ENCODE data around the gene SCN1A. TPM values are rescaled to one million over a fixed set of nuclear protein-coding genes. Genes with fewer than 3 reads are reported as not detected.
"Not testable (repeated sequence)": the region's sequence is repeated elsewhere in the genome, so short reads cannot be mapped to it uniquely, and the experiment has no call there.

The SCN1A gene
- polyA plus RNA-seq, 4 donors: 0.10 to 0.47 (median 0.17) TPM

DNA sequence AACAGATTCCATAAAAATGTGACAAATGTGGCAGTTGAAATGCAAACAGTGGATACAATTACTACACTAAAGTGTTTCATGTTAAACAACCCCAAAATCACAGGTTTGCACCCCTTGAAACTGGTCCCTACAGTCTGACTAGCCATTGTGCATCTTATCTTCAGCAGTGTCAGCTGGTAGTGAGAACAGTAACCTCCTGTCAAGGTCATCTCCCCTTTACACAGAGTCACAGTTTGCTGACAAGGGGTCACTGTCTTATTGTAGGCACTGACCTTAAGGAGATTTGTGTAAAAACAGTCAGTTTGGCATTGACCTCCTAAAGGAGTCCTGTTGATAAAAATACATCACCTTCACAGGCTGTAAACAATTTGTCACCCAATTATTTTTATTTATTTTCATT lies 137.0 kb downstream of the SCN1A start:
- DNase-seq (ENCODE audit: low read depth in 4 of 4, low spot score in 2 of 4): no peak

DNA sequence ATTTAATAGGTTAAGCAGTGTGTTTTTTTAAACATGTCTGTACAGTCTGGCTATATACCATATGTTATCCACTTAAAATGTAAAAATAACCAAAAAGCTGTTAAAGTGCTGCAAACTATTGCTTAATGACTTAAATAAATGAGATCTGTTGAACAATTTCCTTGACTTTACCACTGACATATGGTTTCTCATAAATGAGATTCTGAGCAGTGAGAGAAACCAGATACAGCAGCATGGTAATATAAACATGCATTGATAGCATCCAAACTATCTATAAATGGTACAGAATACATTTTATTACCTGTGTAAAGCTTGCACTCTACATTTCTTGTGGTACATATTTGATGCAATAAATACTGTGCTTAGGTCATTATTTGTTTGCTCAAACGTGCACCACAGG lies 138.0 kb downstream of the SCN1A start:
- no peak for DNase-seq (ENCODE audit: low read depth in 4 of 4, low spot score in 2 of 4)

- no peak for DNase-seq (ENCODE audit: low read depth in 4 of 4, low spot score in 2 of 4)
Measured at GRCh38 chr2:165985120-165985519, 142.7 kb downstream of the SCN1A start.

- not testable (repeated sequence) for DNase-seq (ENCODE audit: low read depth in 4 of 4, low spot score in 2 of 4)
Measured at GRCh38 chr2:165972161-165972560, 155.7 kb downstream of the SCN1A start.

- no peak for DNase-seq (ENCODE audit: low read depth in 4 of 4, low spot score in 2 of 4)
Measured at GRCh38 chr2:165970663-165971062, 157.2 kb downstream of the SCN1A start.

DNA sequence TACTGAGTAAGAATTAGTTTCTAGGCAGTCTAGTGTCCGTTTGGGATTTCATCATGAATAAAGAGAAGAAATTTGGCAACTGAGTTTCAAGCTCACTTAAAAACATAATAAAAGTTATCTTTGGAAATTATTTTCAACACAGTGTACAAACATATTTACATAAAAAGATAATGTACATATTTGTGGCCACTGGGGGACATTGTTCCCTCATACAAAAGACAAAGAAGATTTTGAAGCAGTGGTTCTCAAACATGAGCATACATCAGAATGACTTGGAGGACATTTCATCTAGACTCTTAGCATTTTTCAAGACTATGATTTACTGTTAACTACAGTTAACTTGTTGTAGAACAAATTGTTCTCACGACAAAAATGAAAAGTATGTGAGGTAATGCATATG lies 158.6 kb downstream of the SCN1A start:
- no peak for DNase-seq (ENCODE audit: low read depth in 4 of 4, low spot score in 2 of 4)

- DNase-seq (ENCODE audit: low read depth in 4 of 4, low spot score in 2 of 4): no peak
Measured at GRCh38 chr2:165967746-165968145, 160.1 kb downstream of the SCN1A start.

DNA sequence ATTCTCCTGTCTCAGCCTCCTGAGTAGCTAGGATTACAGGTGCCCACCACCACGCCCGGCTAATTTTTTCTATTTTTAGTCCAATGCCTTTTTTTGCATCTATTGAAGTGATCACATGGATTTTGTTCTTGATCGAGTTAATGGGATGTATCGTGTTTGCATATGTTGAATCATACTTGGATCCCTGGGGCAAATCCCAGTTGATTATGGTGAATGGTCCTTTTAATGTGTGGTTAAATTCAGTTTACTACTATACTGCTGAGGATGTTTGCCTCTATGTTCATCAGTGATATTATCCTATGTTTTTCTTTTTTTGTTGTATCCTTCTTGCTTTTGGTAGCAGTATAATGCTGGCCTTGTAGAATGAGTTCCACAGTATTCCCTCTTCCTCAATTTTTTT lies 166.0 kb downstream of the SCN1A start:
- no peak for DNase-seq (ENCODE audit: low read depth in 4 of 4, low spot score in 2 of 4)

DNA sequence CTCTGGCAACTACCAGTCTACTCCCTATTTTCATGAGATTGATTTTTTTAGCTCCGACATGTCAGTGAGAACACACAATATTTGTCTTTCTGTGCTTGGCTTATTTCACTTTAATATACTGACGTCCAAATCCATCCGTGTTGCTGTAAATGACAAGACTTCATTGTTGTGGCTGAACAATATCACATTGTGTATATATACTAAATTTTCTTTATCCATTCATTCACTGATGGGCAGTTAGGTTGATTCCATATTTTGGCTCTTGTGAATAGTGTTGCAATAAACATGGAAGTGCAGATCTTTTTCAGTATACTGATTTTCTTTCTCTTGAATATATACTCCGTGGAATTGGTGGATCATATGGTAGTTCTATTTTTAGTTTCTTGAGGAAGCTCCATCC lies 168.4 kb downstream of the SCN1A start:
- DNase-seq (ENCODE audit: low read depth in 4 of 4, low spot score in 2 of 4): no peak

DNA sequence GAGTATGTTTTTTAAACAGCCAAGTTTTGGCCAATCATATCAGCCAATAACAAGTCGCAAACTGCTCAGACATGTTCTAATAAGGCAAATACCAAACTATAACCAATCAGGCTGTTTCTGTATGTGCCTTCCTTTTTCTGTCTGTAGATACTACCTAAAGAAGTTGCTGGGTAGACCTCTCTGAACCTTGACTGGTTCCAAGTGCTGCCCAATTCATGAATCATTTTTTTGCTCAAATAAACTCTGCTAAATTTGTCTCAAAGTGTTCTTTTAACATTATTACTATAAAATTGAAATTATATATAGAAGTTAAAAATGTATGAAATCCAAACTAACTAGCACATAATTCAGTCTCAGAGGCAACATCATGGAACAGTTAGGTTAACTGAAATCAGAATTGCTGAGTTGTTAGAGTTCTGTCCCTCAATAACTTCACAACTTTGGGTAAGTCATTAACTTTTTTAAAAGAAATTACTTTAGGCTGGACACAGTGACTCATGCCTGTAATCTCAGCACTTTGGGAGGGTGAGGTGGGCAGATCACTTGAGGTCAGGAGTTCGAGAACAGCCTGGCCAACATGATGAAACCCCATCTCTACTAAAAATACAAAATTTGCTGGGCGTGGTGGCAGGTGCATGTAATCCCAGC lies 169.4 kb downstream of the SCN1A start:
- DNase-seq (ENCODE audit: low read depth in 4 of 4, low spot score in 2 of 4): no peak

DNA sequence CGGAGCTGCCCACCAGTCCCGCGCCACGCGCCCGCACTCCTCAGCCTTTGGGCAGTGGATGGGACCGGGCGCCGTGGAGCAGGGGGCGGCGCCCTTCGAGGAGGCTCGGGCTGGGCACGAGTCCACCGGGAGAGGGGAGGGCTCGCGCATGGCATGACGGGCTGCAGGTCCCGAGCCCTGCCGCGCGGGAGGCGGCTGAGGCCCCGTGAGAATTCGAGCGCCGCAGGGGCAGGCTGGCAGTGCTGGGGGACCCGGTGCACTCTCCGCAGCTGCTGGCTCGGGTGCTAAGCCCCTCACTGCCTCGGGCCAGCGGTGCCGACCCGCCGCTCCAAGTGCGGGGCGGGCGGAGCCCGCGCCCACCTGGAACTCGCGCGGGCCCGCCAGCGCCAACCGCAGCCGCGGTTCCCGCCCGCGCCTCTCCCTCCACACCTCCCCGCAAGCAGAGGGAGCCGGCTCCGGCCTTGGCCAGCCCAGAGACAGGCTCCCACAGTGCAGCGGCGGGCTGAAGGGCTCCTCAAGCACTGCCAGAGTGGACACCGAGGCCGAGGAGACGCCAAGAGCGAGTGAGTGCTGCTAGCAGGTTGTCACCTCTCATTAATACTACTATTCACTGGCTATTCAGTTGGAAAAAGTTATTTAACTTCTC lies 170.7 kb downstream of the SCN1A start:
- DNase-seq (ENCODE audit: low read depth in 4 of 4, low spot score in 2 of 4): no peak

DNA sequence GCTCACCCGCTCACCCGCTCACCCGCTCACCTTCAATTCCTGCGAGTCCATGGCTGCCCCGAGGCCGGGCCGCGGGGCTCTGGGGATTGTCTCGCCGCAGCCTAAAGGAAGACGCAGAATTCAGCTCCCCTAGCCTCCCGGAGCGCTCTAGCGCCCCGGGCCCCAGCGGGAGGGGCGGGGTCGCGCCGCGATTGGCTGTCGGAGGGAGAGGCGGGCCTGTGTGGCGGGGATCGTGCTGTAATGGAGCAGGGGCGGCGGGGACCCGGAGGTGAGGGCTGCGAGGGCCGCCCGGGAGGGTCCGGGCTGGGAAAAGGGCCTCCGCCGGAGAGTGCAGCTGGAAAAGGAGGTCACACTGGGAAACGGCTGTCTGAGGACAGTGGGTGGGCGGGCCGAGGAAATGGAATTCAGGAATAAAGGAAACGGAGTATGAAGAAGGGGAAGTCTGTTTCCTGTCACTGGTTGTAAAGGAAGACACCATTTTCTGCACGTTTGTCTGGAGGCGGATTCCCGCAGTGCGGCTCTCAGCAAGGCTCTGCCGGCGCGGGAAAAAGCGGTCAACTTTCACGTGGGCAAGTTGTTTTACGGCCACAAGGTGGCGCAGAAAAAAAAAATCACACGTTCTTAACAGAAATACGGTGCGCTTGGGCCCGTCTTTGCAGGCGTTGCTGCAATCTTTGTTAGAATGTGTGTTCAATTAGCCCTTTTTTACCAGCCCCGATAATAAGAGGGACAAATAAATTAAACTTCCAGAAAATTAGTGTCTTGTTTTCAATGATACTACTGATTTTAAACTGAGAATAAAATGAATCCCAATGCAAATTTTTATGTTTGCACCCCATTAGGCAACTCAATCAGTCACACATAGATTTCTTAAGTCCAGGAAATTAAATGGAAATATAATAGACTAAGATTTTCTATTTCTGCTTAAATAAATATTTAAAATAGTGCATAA lies 173.9 kb downstream of the SCN1A start, which contains the start of gene TTC21B:
TSS of gene TTC21B (minus strand) at position 122 of the 952 bp plus-strand sequence. CDS start at position 51, 71 bp downstream.
- DNase-seq (ENCODE audit: low read depth in 4 of 4, low spot score in 2 of 4): peak; percentile 89 to 93 (median 90)

DNA sequence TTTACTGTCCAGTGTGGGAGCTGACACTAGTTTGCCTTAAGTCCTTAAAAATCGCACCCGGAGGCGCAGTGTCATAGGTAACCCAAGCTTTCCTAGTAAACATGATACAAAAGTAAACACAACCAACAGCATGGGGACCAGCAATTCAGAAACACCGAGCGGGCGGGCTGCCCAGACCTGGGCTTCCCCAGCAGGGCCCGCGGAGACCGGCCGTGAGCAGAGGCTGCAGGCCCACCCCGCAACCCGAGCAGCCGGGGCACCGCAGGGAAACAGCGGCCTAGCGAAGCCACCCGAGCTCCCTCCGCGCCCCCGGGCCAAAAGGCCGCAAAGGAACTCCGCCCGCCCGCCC lies 174.5 kb downstream of the SCN1A start:
- peak in 1 of 4 donors; percentile 26 for DNase-seq (ENCODE audit: low read depth in 4 of 4, low spot score in 2 of 4)

- peak in 2 of 4 donors; percentile 7 to 29 for DNase-seq (ENCODE audit: low read depth in 4 of 4, low spot score in 2 of 4)
Measured at GRCh38 chr2:165952741-165953211, 175.0 kb downstream of the SCN1A start.

DNA sequence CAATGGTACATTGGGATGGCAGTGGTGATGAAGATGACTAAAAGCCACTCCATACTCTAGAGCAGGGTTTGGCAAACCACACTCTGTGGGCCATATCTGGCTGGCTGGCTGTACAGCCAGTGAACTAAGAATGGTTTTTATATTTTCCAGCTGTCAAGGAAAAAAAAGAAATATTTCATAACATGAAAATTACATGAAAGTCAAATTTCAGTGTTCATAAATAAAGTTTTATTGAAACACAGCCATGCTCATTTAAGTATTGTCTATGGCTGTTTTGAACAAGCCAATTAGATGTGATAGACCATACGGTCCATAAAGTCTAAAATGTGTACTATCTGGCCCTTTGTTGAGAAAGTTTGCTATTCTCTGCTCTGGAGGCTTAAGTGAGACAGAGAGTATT lies 175.7 kb downstream of the SCN1A start:
- no peak for DNase-seq (ENCODE audit: low read depth in 4 of 4, low spot score in 2 of 4)

DNA sequence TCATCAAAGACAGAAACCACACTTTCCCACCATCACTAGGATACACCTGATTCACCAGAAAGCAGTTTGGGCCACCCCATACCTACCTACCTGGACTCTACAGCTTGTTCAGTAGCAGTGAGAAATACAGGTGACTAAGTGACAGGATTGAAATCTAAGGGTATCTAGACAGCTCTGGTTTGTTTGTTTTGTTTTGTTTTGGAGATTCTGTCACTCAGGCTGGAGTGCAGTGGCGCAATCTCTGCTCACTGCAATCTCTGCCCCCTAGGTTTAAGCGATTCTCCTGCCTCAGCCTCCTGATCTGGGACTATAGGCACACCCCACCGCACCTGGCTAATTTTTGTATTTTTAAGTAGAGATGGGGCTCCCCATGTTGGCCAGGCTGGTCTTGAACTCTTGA lies 177.4 kb downstream of the SCN1A start:
- no peak for DNase-seq (ENCODE audit: low read depth in 4 of 4, low spot score in 2 of 4)

- DNase-seq (ENCODE audit: low read depth in 4 of 4, low spot score in 2 of 4): no peak
Measured at GRCh38 chr2:165941827-165942226, 186.0 kb downstream of the SCN1A start.

DNA sequence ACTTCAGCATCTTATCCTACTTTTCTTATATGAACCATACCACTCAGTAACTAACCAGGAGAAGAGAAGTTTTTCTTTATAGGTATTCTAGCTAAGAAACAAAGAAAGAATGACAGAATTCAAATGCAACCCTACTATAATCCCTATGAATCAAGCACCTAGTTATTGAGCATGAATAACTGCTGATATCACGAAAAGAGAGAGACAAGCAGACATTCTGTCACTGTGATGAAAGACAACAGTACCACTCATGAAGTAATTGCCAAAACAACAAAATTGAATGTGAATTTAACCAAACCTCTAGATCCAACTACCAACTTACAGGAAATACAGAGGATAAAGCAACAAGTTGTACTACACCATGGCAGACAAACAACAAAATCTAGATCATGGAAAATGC lies 189.6 kb downstream of the SCN1A start:
- DNase-seq (ENCODE audit: low read depth in 4 of 4, low spot score in 2 of 4): no peak

Data from left renal cortex interstitium (tissue), 4 donors.